GM21526 (cell line): ENCODE measurements around the gene REV1.
"Not testable (repeated sequence)": the region's sequence is repeated elsewhere in the genome, so short reads cannot be mapped to it uniquely, and the experiment has no call there.

Source experiments
- ATAC-seq: cut with Tn5 transposase; IDR thresholded peaks from one replicate; pipeline ENCODE4 v1.9.1; 2021; ENCODE audit warnings: moderate library complexity; ENCODE audit not compliant: unreplicated experiment, low FRiP score

REV1 gene

GRCh38 chr2:99488539-99489062 lies 1.2 kb downstream of the REV1 start:
- no peak for ATAC-seq

GRCh38 chr2:99487906-99488305 lies 1.9 kb downstream of the REV1 start:
- no peak for ATAC-seq

GRCh38 chr2:99485824-99486223 lies 4.0 kb downstream of the REV1 start:
- ATAC-seq: no peak

- no peak for ATAC-seq
Observed at GRCh38 chr2:99485411-99485810, 4.4 kb downstream of the REV1 start.

- ATAC-seq: no peak
Observed at GRCh38 chr2:99484205-99484604, 5.6 kb downstream of the REV1 start.

- ATAC-seq: no peak
Observed at GRCh38 chr2:99481941-99482340, 7.9 kb downstream of the REV1 start.

- ATAC-seq: no peak
Observed at GRCh38 chr2:99481527-99481926, 8.3 kb downstream of the REV1 start.

GRCh38 chr2:99480390-99480789 lies 9.4 kb downstream of the REV1 start:
- no peak for ATAC-seq

GRCh38 chr2:99478632-99479031 lies 11.2 kb downstream of the REV1 start:
- no peak for ATAC-seq

GRCh38 chr2:99477054-99477453 lies 12.8 kb downstream of the REV1 start:
- no peak for ATAC-seq

GRCh38 chr2:99476629-99477028 lies 13.2 kb downstream of the REV1 start:
- ATAC-seq: no peak

GRCh38 chr2:99475095-99475494 lies 14.7 kb downstream of the REV1 start:
- ATAC-seq: not testable (repeated sequence)

GRCh38 chr2:99473518-99474083 lies 16.2 kb downstream of the REV1 start:
- no peak for ATAC-seq

GRCh38 chr2:99472600-99472960 lies 17.2 kb downstream of the REV1 start:
- ATAC-seq: no peak

GRCh38 chr2:99471654-99472599 lies 17.9 kb downstream of the REV1 start:
- no peak for ATAC-seq

- no peak for ATAC-seq
Observed at GRCh38 chr2:99470957-99471356, 18.9 kb downstream of the REV1 start.

- ATAC-seq: not testable (repeated sequence)
Observed at GRCh38 chr2:99470459-99470858, 19.4 kb downstream of the REV1 start.

- no peak for ATAC-seq
Observed at GRCh38 chr2:99469394-99469793, 20.4 kb downstream of the REV1 start.

- no peak for ATAC-seq
Observed at GRCh38 chr2:99468155-99468554, 21.7 kb downstream of the REV1 start.

- ATAC-seq: no peak
Observed at GRCh38 chr2:99467390-99467789, 22.4 kb downstream of the REV1 start.

- no peak for ATAC-seq
Observed at GRCh38 chr2:99461828-99462483, 27.9 kb downstream of the REV1 start.
